HepG2 (cell line): ENCODE data around the gene AANAT. TPM values are rescaled to one million over a fixed set of nuclear protein-coding genes. Genes with fewer than 3 reads are reported as not detected.

Experiments used
- ARNT ChIP-seq: fragments of 450-650 bp; IDR thresholded peaks from 2 replicates; pipeline ENCODE4 v1.6.1; 2017
- CEBPG ChIP-seq: IDR thresholded peaks from 2 replicates; pipeline ENCODE4 v1.6.1; 2016
- GABPB1 ChIP-seq: IDR thresholded peaks from 2 replicates; pipeline ENCODE4 v1.6.1; 2016; ENCODE audit warnings: mild to moderate bottlenecking, missing genetic modification reagents, moderate library complexity, missing compliant biosample characterization
- GATAD2A ChIP-seq: IDR thresholded peaks from 2 replicates; pipeline ENCODE4 v1.6.1; 2016
- JUND ChIP-seq: sonication (generic); formaldehyde crosslinking; IDR thresholded peaks from 2 replicates; pipeline ENCODE4 v1.8.0; 2022; ENCODE audit warnings: mild to moderate bottlenecking, missing genetic modification reagents
- KDM2A ChIP-seq: sonication (generic); formaldehyde crosslinking; IDR thresholded peaks from 2 replicates; pipeline ENCODE4 v1.4.0; 2020; ENCODE audit warnings: low read depth, missing genetic modification reagents, borderline replicate concordance
- MAFG ChIP-seq: sonication (generic); formaldehyde crosslinking; IDR thresholded peaks from 2 replicates; pipeline ENCODE4 v1.5.1; 2020; ENCODE audit warnings: mild to moderate bottlenecking, missing genetic modification reagents
- NFE2 ChIP-seq: sonication (generic); formaldehyde crosslinking; IDR thresholded peaks from 2 replicates; pipeline ENCODE4 v1.4.0; 2020; ENCODE audit warnings: missing genetic modification reagents
- NFKB2 ChIP-seq: sonication (generic); formaldehyde crosslinking; IDR thresholded peaks from 2 replicates; pipeline ENCODE4 v1.4.0; 2020; ENCODE audit warnings: missing genetic modification reagents, borderline replicate concordance
- NFRKB ChIP-seq: fragments of 450-650 bp; IDR thresholded peaks from 2 replicates; pipeline ENCODE4 v1.6.1; 2017
- RBFOX2 ChIP-seq: fragments of 200-400 bp; formaldehyde crosslinking; IDR thresholded peaks from 2 replicates; pipeline ENCODE4 v1.6.1; 2017; ENCODE audit warnings: low read depth, mild to moderate bottlenecking, low read length
- SOX13 ChIP-seq, 3 experiments: fragments of 450-650 bp in 1 of 3; sonication (generic) in 1 of 3; formaldehyde crosslinking in 1 of 3; IDR thresholded peaks in 2 of 3; conservative IDR thresholded peaks in 1 of 3; 2 replicates each; pipeline versions ENCODE4 v1.5.0 to v1.6.1; 2016 to 2020; ENCODE audit warnings: antibody characterized with exemption in 1 of 3, mild to moderate bottlenecking in 1 of 3, missing compliant biosample characterization in 1 of 3, missing genetic modification reagents in 1 of 3, moderate library complexity in 1 of 3
- TEAD3 ChIP-seq: optimal IDR thresholded peaks from 2 replicates; pipeline ENCODE3; 2016; ENCODE audit warnings: borderline replicate concordance
- ZNF121 ChIP-seq: sonication (generic); formaldehyde crosslinking; IDR thresholded peaks from 2 replicates; pipeline ENCODE4 v1.5.0; 2020; ENCODE audit warnings: mild to moderate bottlenecking, missing genetic modification reagents
- ZNF552 ChIP-seq: sonication (generic); formaldehyde crosslinking; IDR thresholded peaks from 2 replicates; pipeline ENCODE4 v1.9.0; 2022; ENCODE audit warnings: missing genetic modification reagents, mild to moderate bottlenecking, borderline replicate concordance
- ZNF564 ChIP-seq: sonication (generic); formaldehyde crosslinking; IDR thresholded peaks from 2 replicates; pipeline ENCODE4 v1.8.1; 2023; ENCODE audit warnings: mild to moderate bottlenecking, missing genetic modification reagents
- polyA plus RNA-seq, 8 experiments: library from polyadenylated mRNA; depleted of rRNA in 3 of 8; stranded (reverse) in 7 of 8; unstranded in 1 of 8; fragments of >200 nt; fragmentation: Illumina TruSeq in 4 of 8; extraction: Trizol in 4 of 8; gene quantifications; 2 replicates each; pipeline versions ENCODE4 v1.2.1 to v1.2.3, GENCODE V29; 2011 to 2016; ENCODE audit warnings: low read depth in 4 of 8, missing spikeins in 1 of 8, mixed read lengths in 1 of 8; ENCODE audit not compliant: insufficient read depth in 1 of 8
- total RNA-seq, 5 experiments: library from RNA; depleted of rRNA; stranded (reverse); fragments of >200 nt; fragmentation: Illumina TruSeq; extraction: Trizol; gene quantifications; 2 replicates each; pipeline ENCODE4 v1.2.3, GENCODE V29; 2016; ENCODE audit warnings: low read depth in 1 of 5
- TF ChIP-seq, protein P1 (sequence below): sonication (generic); formaldehyde crosslinking; IDR thresholded peaks from 2 replicates; pipeline ENCODE4 v1.4.0; 2020; ENCODE audit warnings: missing genetic modification reagents
- TF ChIP-seq, protein P2 (sequence below): sonication (generic); formaldehyde crosslinking; IDR thresholded peaks from 2 replicates; pipeline ENCODE4 v1.4.0; 2020; ENCODE audit warnings: missing genetic modification reagents
- TF ChIP-seq, protein P3 (sequence below): sonication (generic); formaldehyde crosslinking; IDR thresholded peaks from 2 replicates; pipeline ENCODE4 v1.4.0; 2020; ENCODE audit warnings: missing genetic modification reagents
- TF ChIP-seq, protein P4 (sequence below): sonication (generic); formaldehyde crosslinking; IDR thresholded peaks from 2 replicates; pipeline ENCODE4 v1.8.1; 2023; ENCODE audit warnings: mild to moderate bottlenecking, moderate library complexity, missing genetic modification reagents

The AANAT gene
- total and polyA plus RNA-seq, 2 of the 13 experiments (the other 11 are each of a cell fraction or from before 2014, with no cell fraction given) = 0.07 TPM; not detected in 1

DNA sequence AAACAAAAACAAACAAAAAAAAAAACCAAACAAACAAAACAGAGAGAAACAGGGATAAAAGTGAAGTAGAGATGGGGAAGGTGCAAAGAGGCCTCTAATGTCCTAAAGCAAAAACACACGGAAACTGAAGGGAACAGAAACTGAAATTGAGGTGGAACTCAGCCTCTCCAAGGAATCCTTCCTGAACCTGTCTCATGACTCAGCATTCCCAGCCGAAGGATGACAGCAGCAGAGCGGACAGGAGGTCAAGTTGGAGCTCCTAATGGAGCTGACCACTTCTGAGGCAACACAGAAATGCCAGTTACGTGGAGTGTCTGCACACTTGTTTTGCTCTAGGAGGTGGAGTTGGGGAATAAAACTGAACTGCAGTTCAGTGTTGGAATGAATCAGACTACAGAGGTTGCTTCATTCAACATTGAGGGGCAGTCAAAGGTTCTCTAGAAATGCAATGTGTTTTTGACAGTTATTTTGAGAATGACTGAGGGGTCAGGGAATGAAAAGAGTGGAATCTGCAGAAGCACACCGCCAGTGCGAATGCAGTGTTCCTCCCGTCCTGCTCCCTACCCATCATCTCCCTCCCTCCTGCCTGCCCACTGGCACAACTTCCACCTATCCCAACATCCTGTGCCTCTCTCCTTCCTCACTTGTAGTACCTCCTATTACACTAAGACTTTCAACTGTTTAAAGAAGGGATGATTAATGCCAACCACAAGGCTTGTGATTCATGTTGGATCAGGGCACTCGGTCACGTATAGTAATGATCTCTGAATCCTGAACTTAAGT is 20.8 kb upstream of the AANAT start (continued):
- TF ChIP-seq, protein P1, sequence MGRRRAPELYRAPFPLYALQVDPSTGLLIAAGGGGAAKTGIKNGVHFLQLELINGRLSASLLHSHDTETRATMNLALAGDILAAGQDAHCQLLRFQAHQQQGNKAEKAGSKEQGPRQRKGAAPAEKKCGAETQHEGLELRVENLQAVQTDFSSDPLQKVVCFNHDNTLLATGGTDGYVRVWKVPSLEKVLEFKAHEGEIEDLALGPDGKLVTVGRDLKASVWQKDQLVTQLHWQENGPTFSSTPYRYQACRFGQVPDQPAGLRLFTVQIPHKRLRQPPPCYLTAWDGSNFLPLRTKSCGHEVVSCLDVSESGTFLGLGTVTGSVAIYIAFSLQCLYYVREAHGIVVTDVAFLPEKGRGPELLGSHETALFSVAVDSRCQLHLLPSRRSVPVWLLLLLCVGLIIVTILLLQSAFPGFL (CRISPR knock-in tag) = no peak
- TF ChIP-seq GATAD2A (CRISPR knock-in tag) (0 out of 2 replicates have a peak, but pooled peaks have one; percentile 15), JUND (CRISPR knock-in tag) (no peak), RBFOX2 (0 out of 2 replicates have a peak, but pooled peaks have one; percentile 15), MAFG (peak; percentile 94), ZNF552 (CRISPR knock-in tag) (no peak), GABPB1 (no peak), SOX13 (IDR thresholded peaks at IDR 0.05) (no peak), SOX13 (CRISPR knock-in tag; conservative IDR thresholded peaks at IDR 0.05 in 1 of 2, IDR thresholded peaks at IDR 0.05 in 1 of 2) (0 out of 4 replicates have a peak, but pooled peaks of 1 of the 2 experiments have one; percentile 26), ARNT (no peak), TEAD3 (CRISPR knock-in tag) (peak; percentile 81), KDM2A (CRISPR knock-in tag) (no peak), ZNF564 (CRISPR knock-in tag) (no peak), CEBPG (peak; percentile 61), NFRKB (no peak), NFKB2 (no peak), ZNF121 (CRISPR knock-in tag) (no peak), NFE2 (peak; percentile 86; the same call in 1 of the 2 replicates)
- TF ChIP-seq, protein P2, sequence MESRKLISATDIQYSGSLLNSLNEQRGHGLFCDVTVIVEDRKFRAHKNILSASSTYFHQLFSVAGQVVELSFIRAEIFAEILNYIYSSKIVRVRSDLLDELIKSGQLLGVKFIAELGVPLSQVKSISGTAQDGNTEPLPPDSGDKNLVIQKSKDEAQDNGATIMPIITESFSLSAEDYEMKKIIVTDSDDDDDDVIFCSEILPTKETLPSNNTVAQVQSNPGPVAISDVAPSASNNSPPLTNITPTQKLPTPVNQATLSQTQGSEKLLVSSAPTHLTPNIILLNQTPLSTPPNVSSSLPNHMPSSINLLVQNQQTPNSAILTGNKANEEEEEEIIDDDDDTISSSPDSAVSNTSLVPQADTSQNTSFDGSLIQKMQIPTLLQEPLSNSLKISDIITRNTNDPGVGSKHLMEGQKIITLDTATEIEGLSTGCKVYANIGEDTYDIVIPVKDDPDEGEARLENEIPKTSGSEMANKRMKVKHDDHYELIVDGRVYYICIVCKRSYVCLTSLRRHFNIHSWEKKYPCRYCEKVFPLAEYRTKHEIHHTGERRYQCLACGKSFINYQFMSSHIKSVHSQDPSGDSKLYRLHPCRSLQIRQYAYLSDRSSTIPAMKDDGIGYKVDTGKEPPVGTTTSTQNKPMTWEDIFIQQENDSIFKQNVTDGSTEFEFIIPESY = peak; percentile 26; the same call in 1 of the 2 replicates
- TF ChIP-seq, protein P3, sequence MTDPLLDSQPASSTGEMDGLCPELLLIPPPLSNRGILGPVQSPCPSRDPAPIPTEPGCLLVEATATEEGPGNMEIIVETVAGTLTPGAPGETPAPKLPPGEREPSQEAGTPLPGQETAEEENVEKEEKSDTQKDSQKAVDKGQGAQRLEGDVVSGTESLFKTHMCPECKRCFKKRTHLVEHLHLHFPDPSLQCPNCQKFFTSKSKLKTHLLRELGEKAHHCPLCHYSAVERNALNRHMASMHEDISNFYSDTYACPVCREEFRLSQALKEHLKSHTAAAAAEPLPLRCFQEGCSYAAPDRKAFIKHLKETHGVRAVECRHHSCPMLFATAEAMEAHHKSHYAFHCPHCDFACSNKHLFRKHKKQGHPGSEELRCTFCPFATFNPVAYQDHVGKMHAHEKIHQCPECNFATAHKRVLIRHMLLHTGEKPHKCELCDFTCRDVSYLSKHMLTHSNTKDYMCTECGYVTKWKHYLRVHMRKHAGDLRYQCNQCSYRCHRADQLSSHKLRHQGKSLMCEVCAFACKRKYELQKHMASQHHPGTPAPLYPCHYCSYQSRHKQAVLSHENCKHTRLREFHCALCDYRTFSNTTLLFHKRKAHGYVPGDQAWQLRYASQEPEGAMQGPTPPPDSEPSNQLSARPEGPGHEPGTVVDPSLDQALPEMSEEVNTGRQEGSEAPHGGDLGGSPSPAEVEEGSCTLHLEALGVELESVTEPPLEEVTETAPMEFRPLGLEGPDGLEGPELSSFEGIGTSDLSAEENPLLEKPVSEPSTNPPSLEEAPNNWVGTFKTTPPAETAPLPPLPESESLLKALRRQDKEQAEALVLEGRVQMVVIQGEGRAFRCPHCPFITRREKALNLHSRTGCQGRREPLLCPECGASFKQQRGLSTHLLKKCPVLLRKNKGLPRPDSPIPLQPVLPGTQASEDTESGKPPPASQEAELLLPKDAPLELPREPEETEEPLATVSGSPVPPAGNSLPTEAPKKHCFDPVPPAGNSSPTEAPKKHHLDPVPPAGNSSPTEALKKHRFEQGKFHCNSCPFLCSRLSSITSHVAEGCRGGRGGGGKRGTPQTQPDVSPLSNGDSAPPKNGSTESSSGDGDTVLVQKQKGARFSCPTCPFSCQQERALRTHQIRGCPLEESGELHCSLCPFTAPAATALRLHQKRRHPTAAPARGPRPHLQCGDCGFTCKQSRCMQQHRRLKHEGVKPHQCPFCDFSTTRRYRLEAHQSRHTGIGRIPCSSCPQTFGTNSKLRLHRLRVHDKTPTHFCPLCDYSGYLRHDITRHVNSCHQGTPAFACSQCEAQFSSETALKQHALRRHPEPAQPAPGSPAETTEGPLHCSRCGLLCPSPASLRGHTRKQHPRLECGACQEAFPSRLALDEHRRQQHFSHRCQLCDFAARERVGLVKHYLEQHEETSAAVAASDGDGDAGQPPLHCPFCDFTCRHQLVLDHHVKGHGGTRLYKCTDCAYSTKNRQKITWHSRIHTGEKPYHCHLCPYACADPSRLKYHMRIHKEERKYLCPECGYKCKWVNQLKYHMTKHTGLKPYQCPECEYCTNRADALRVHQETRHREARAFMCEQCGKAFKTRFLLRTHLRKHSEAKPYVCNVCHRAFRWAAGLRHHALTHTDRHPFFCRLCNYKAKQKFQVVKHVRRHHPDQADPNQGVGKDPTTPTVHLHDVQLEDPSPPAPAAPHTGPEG = no peak
- TF ChIP-seq, protein P4, sequence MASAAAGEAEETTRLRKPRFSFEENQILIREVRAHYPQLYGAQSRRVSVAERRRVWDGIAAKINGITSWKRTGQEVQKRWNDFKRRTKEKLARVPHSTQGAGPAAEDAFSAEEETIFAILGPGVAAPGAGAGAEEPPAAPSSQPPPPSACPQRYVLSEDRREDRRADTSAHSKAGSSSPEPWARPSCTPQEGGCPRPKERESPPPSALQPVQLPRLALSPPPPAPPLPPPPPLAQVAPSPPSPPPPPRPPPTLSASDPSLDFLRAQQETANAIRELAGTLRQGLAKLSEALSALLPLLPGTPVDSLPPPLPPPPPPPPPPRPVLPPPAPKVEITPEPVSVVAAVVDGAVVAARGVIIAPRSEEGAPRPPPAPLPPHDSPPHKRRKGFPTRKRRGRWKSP (CRISPR knock-in tag) = no peak
